ENCODE data around the gene AUTS2. TPM values are rescaled to one million over a fixed set of nuclear protein-coding genes. Genes with fewer than 3 reads are reported as not detected.

Gene AUTS2
- total and polyA plus RNA-seq, 2 of the 8 experiments (the other 6 are each of a cell fraction or from before 2014, with no cell fraction given): 25.9 to 101 TPM

DNA sequence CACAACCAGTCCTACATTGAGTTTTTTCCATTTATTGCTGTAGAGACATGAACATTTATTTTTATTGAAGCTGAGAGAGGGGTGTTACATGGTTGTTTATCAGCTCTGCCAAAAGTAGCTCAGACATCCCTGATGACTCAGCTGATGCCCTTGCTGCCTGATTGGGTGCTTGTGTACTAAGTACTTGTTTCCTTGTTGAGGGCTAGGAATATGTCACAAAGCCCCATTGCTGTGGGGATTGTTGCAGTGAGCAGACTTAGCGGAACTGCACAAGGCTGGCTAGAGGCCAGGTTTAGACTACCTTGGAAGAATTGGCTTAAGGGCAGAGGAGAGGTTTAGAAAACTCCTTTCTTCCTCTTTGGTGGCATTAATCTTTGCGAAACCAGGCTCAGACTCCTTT, 110.6 kb downstream of the AUTS2 start (continued):
- TF ChIP-seq, protein P1, sequence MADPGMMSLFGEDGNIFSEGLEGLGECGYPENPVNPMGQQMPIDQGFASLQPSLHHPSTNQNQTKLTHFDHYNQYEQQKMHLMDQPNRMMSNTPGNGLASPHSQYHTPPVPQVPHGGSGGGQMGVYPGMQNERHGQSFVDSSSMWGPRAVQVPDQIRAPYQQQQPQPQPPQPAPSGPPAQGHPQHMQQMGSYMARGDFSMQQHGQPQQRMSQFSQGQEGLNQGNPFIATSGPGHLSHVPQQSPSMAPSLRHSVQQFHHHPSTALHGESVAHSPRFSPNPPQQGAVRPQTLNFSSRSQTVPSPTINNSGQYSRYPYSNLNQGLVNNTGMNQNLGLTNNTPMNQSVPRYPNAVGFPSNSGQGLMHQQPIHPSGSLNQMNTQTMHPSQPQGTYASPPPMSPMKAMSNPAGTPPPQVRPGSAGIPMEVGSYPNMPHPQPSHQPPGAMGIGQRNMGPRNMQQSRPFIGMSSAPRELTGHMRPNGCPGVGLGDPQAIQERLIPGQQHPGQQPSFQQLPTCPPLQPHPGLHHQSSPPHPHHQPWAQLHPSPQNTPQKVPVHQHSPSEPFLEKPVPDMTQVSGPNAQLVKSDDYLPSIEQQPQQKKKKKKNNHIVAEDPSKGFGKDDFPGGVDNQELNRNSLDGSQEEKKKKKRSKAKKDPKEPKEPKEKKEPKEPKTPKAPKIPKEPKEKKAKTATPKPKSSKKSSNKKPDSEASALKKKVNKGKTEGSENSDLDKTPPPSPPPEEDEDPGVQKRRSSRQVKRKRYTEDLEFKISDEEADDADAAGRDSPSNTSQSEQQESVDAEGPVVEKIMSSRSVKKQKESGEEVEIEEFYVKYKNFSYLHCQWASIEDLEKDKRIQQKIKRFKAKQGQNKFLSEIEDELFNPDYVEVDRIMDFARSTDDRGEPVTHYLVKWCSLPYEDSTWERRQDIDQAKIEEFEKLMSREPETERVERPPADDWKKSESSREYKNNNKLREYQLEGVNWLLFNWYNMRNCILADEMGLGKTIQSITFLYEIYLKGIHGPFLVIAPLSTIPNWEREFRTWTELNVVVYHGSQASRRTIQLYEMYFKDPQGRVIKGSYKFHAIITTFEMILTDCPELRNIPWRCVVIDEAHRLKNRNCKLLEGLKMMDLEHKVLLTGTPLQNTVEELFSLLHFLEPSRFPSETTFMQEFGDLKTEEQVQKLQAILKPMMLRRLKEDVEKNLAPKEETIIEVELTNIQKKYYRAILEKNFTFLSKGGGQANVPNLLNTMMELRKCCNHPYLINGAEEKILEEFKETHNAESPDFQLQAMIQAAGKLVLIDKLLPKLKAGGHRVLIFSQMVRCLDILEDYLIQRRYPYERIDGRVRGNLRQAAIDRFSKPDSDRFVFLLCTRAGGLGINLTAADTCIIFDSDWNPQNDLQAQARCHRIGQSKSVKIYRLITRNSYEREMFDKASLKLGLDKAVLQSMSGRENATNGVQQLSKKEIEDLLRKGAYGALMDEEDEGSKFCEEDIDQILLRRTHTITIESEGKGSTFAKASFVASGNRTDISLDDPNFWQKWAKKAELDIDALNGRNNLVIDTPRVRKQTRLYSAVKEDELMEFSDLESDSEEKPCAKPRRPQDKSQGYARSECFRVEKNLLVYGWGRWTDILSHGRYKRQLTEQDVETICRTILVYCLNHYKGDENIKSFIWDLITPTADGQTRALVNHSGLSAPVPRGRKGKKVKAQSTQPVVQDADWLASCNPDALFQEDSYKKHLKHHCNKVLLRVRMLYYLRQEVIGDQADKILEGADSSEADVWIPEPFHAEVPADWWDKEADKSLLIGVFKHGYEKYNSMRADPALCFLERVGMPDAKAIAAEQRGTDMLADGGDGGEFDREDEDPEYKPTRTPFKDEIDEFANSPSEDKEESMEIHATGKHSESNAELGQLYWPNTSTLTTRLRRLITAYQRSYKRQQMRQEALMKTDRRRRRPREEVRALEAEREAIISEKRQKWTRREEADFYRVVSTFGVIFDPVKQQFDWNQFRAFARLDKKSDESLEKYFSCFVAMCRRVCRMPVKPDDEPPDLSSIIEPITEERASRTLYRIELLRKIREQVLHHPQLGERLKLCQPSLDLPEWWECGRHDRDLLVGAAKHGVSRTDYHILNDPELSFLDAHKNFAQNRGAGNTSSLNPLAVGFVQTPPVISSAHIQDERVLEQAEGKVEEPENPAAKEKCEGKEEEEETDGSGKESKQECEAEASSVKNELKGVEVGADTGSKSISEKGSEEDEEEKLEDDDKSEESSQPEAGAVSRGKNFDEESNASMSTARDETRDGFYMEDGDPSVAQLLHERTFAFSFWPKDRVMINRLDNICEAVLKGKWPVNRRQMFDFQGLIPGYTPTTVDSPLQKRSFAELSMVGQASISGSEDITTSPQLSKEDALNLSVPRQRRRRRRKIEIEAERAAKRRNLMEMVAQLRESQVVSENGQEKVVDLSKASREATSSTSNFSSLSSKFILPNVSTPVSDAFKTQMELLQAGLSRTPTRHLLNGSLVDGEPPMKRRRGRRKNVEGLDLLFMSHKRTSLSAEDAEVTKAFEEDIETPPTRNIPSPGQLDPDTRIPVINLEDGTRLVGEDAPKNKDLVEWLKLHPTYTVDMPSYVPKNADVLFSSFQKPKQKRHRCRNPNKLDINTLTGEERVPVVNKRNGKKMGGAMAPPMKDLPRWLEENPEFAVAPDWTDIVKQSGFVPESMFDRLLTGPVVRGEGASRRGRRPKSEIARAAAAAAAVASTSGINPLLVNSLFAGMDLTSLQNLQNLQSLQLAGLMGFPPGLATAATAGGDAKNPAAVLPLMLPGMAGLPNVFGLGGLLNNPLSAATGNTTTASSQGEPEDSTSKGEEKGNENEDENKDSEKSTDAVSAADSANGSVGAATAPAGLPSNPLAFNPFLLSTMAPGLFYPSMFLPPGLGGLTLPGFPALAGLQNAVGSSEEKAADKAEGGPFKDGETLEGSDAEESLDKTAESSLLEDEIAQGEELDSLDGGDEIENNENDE (IDR thresholded peaks at IDR 0.05; ENCODE audit: insufficient replicate concordance, low read length): no peak
- TF ChIP-seq BCL11A (IDR thresholded peaks at IDR 0.05; ENCODE audit: low read depth in 2 of 2, low read length in 2 of 2): no peak
- TF ChIP-seq SUZ12 (IDR thresholded peaks at IDR 0.05; ENCODE audit: low read length): no peak
- TF ChIP-seq, protein P2, sequence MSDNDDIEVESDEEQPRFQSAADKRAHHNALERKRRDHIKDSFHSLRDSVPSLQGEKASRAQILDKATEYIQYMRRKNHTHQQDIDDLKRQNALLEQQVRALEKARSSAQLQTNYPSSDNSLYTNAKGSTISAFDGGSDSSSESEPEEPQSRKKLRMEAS (IDR thresholded peaks at IDR 0.05): no peak
- TF ChIP-seq HDAC2 (IDR thresholded peaks at IDR 0.05; ENCODE audit: borderline replicate concordance in 1 of 2, low read depth in 2 of 2, low read length in 2 of 2): no peak
- TF ChIP-seq, protein P3, sequence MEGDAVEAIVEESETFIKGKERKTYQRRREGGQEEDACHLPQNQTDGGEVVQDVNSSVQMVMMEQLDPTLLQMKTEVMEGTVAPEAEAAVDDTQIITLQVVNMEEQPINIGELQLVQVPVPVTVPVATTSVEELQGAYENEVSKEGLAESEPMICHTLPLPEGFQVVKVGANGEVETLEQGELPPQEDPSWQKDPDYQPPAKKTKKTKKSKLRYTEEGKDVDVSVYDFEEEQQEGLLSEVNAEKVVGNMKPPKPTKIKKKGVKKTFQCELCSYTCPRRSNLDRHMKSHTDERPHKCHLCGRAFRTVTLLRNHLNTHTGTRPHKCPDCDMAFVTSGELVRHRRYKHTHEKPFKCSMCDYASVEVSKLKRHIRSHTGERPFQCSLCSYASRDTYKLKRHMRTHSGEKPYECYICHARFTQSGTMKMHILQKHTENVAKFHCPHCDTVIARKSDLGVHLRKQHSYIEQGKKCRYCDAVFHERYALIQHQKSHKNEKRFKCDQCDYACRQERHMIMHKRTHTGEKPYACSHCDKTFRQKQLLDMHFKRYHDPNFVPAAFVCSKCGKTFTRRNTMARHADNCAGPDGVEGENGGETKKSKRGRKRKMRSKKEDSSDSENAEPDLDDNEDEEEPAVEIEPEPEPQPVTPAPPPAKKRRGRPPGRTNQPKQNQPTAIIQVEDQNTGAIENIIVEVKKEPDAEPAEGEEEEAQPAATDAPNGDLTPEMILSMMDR (IDR thresholded peaks at IDR 0.05; ENCODE audit: control extremely low read depth in 1 of 3, insufficient read depth in 1 of 3, low read depth in 1 of 3, low read length in 3 of 3): no peak
- TF ChIP-seq CEBPB (IDR thresholded peaks at IDR 0.05; ENCODE audit: low read depth, low read length): no peak
- TF ChIP-seq, protein P4, sequence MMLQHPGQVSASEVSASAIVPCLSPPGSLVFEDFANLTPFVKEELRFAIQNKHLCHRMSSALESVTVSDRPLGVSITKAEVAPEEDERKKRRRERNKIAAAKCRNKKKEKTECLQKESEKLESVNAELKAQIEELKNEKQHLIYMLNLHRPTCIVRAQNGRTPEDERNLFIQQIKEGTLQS (IDR thresholded peaks at IDR 0.05; ENCODE audit: insufficient read depth, low read depth, low read length): no peak
